Measurements from ENCODE around the gene PRPF31.
A peak's percentile ranks its signal among the peaks of the same experiment; 100 is the strongest.

Gene PRPF31

DNA sequence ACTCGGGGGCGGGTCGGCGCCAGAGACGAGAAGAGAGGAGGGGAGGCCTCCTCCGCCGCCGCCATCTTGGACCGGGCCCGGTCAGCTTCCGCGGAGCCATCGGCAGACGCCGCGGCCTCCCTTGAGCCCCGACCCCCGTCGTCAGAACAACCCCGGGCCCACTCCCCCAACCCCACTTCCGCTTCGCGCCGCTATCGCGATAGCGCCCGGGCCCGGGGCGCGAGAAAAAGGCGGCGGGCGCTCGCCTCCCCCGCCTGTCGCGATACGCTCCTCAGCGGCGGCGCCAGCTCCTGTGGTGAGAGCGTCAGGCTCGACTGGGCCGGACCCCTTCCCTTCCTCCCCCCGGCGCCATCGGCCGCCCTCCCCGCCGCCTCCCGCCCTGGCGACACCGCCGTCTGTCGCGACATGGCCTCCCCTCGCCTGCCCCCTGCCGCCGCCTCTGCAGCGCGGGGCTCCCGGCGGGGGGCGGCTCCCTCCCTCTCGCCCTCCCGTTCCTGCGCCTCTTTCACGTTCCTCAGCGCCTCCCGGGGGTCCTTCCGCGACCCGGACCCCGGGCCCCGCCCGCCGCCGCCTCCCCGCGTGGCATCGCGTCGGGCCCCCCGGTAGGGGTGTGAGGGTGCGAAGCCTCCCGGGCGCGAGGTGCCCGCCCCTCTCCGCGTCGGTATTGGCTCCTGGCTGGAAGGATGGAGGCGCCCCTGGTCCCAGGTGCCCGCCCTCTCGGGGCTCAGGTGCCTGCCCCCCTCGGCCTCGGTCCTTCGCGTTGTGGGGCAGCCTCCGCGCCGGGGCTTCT is 22.3 kb downstream of the PRPF31 start, which contains the start of gene CNOT3:
Gene CNOT3 (plus strand): TSS at position 64 of the 790 bp plus-strand sequence. CDS start 5,217 bp downstream, outside the sequence.
- Histone ChIP-seq H3K9ac (ENCODE audit: low read depth, low read length) (peak within 1 kb of the TSS; percentile 98), H3K27ac (ENCODE audit: low read length) (peak within 1 kb of the TSS; percentile 86), H2AFZ (ENCODE audit: low read depth, low read length) (peak within 1 kb of the TSS; percentile 88), H3K4me2 (ENCODE audit: insufficient read depth, low read length) (peak within 1 kb of the TSS; percentile 97), H3K4me1 (ENCODE audit: insufficient read depth, low read length) (peaks cover 40% of the 10 kb centered on the region), H4K20me1 (ENCODE audit: insufficient read depth, low read length) (peaks cover 55% of the 10 kb centered on the region), H3K27me3 (ENCODE audit: insufficient read depth, low read length, poor library complexity) (no peaks in the 10 kb centered on the region), H3K36me3 (ENCODE audit: insufficient read depth, low read length) (peaks cover 46% of the 10 kb centered on the region), H3K4me3 (ENCODE audit: low read depth in 1 of 2, low read length in 2 of 2) (peak within 1 kb of the TSS; percentile 75 to 89), H3K9me3 (ENCODE audit: insufficient read depth, low read length, severe bottlenecking) (no peaks in the 10 kb centered on the region), H3K79me2 (ENCODE audit: insufficient read depth, low read length) (peaks cover 53% of the 10 kb centered on the region)
- no peak for TF ChIP-seq EZH2 (IDR thresholded peaks at IDR 0.05; ENCODE audit: borderline replicate concordance, low read depth, low read length, severe bottlenecking)
- TF ChIP-seq, protein P1, sequence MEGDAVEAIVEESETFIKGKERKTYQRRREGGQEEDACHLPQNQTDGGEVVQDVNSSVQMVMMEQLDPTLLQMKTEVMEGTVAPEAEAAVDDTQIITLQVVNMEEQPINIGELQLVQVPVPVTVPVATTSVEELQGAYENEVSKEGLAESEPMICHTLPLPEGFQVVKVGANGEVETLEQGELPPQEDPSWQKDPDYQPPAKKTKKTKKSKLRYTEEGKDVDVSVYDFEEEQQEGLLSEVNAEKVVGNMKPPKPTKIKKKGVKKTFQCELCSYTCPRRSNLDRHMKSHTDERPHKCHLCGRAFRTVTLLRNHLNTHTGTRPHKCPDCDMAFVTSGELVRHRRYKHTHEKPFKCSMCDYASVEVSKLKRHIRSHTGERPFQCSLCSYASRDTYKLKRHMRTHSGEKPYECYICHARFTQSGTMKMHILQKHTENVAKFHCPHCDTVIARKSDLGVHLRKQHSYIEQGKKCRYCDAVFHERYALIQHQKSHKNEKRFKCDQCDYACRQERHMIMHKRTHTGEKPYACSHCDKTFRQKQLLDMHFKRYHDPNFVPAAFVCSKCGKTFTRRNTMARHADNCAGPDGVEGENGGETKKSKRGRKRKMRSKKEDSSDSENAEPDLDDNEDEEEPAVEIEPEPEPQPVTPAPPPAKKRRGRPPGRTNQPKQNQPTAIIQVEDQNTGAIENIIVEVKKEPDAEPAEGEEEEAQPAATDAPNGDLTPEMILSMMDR (IDR thresholded peaks at IDR 0.05; ENCODE audit: borderline replicate concordance, extremely low read depth, low read length, poor library complexity, severe bottlenecking) = no peak
- ATAC-seq (ENCODE audit: insufficient read depth, low read depth) (no peak), DNase-seq (peak; percentile 43)

DNA sequence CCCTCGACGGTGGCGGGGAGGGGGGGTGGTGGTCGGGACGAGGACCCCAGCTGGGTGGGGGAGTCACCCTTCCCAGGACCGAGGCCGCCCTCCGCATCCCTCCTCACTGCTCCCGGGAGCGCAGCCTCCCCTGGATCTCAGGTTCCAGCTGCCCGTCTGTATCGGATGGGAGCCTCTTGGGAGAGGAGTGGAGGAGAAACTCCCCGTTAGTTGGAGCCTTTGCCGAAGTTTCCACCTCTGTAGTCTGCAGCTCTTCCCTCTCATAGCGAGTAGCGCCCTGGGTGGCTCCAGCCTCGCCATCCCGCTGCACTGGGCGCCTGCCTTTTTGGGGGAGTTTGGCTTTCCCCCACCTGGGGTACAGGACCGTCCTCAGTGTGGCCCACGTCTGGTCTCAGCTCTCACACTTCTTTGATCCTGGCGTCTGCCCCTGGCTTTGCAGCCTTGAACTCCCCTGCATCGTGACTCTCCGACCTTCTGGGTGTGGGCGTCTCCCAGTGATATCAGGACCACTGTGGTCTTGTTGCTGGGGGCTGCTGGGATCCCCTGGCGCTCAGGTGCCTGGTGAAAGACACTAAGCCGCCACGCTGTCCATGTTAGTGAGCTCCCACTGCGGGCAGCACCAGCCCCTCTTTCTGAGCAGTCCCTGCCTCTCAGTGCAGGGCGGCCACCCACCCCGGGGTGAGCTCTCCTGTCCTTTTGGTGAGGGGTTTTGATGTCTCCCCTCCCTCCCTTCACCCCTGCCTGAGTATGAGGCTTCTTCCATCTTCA is 23.1 kb downstream of the PRPF31 start:
- Histone ChIP-seq H3K4me1 (ENCODE audit: insufficient read depth, low read length) (peaks cover 40% of the 10 kb centered on the region), H4K20me1 (ENCODE audit: insufficient read depth, low read length) (peaks cover 53% of the 10 kb centered on the region), H3K36me3 (ENCODE audit: insufficient read depth, low read length) (peaks cover 53% of the 10 kb centered on the region), H3K4me3 (ENCODE audit: low read depth in 1 of 2, low read length in 2 of 2) (peak overlapping the region; percentile 75 to 89), H3K9ac (ENCODE audit: low read depth, low read length) (peak overlapping the region; percentile 98), H3K79me2 (ENCODE audit: insufficient read depth, low read length) (peaks cover 54% of the 10 kb centered on the region), H2AFZ (ENCODE audit: low read depth, low read length) (no peak overlapping the region), H3K27me3 (ENCODE audit: insufficient read depth, low read length, poor library complexity) (no peaks in the 10 kb centered on the region), H3K27ac (ENCODE audit: low read length) (peak overlapping the region; percentile 86), H3K9me3 (ENCODE audit: insufficient read depth, low read length, severe bottlenecking) (no peaks in the 10 kb centered on the region), H3K4me2 (ENCODE audit: insufficient read depth, low read length) (peak overlapping the region; percentile 82)
- TF ChIP-seq EZH2 (IDR thresholded peaks at IDR 0.05; ENCODE audit: borderline replicate concordance, low read depth, low read length, severe bottlenecking) = no peak
- TF ChIP-seq, protein P1 (IDR thresholded peaks at IDR 0.05; ENCODE audit: borderline replicate concordance, extremely low read depth, low read length, poor library complexity, severe bottlenecking) = no peak
- ATAC-seq (ENCODE audit: insufficient read depth, low read depth) = no peak
- no peak for DNase-seq

DNA sequence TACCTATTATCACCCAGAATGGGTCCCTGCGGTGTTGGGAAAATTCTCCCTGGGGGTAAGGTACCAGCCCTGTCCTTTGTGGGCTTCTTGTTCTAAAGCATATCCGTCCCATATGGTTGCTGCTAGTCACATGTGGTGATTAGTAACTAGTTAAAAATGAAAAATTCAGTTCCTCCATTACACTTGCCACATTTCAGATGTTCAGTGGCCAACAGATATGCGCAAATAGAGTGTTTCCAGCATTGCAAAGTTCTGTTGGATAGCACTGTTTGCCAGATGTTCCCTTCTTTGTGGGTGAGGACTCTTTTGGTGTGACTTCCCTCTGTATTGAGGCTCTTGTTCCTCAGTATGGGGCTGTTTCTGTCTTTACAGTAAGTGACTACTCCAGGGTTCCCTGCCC is 25.8 kb downstream of the PRPF31 start:
- Histone ChIP-seq H3K9ac (ENCODE audit: low read depth, low read length) (no peak overlapping the region), H3K9me3 (ENCODE audit: insufficient read depth, low read length, severe bottlenecking) (no peaks in the 10 kb centered on the region), H3K27me3 (ENCODE audit: insufficient read depth, low read length, poor library complexity) (no peaks in the 10 kb centered on the region), H3K27ac (ENCODE audit: low read length) (no peak overlapping the region), H2AFZ (ENCODE audit: low read depth, low read length) (no peak overlapping the region), H3K4me2 (ENCODE audit: insufficient read depth, low read length) (0 out of 2 replicates have a peak overlapping the region, but pooled peaks have one; percentile 82), H3K4me3 (ENCODE audit: low read depth in 1 of 2, low read length in 2 of 2) (no peak overlapping the region), H4K20me1 (ENCODE audit: insufficient read depth, low read length) (peaks cover 73% of the 10 kb centered on the region), H3K4me1 (ENCODE audit: insufficient read depth, low read length) (peaks cover 32% of the 10 kb centered on the region), H3K79me2 (ENCODE audit: insufficient read depth, low read length) (peaks cover 59% of the 10 kb centered on the region), H3K36me3 (ENCODE audit: insufficient read depth, low read length) (peaks cover 80% of the 10 kb centered on the region)
- no peak for TF ChIP-seq EZH2 (IDR thresholded peaks at IDR 0.05; ENCODE audit: borderline replicate concordance, low read depth, low read length, severe bottlenecking)
- TF ChIP-seq, protein P1 (IDR thresholded peaks at IDR 0.05; ENCODE audit: borderline replicate concordance, extremely low read depth, low read length, poor library complexity, severe bottlenecking) = no peak
- ATAC-seq (ENCODE audit: insufficient read depth, low read depth) (no peak), DNase-seq (no peak)
